ENCODE results near the gene ADPRH.

- no peak for TF ChIP-seq CTCF (IDR thresholded peaks at IDR 0.05)
- no peak for TF ChIP-seq POLR2A (IDR thresholded peaks at IDR 0.05)
Measured at GRCh38 chr3:119558626-119559317, 20.5 kb upstream of the ADPRH start.
